GM21515 (cell line): Measurements from ENCODE around the gene NSUN5.
"Not testable (repeated sequence)": the region's sequence is repeated elsewhere in the genome, so short reads cannot be mapped to it uniquely, and the experiment has no call there.

Source experiments
- ATAC-seq: cut with Tn5 transposase; IDR thresholded peaks from one replicate; pipeline ENCODE4 v1.9.1; 2021; ENCODE audit not compliant: unreplicated experiment

Gene NSUN5

GRCh38 chr7:73297706-73298105 lies 10.9 kb downstream of the NSUN5 start:
- not testable (repeated sequence) for ATAC-seq

GRCh38 chr7:73297235-73297634 lies 11.4 kb downstream of the NSUN5 start:
- ATAC-seq: not testable (repeated sequence)

- not testable (repeated sequence) for ATAC-seq
These were observed 31.4 kb downstream of the NSUN5 start for GRCh38 chr7:73277210-73277609.

- ATAC-seq: not testable (repeated sequence)
These were observed 40.8 kb downstream of the NSUN5 start for GRCh38 chr7:73267813-73268212.

- peak; percentile 78 for ATAC-seq
These were observed 41.8 kb downstream of the NSUN5 start for GRCh38 chr7:73266719-73267368.

- peak; percentile 51 for ATAC-seq
These were observed 46.2 kb downstream of the NSUN5 start for GRCh38 chr7:73262416-73262815.
